Amygdala (tissue), 56 donors: Measurements from ENCODE around the gene GRHL1.

Source experiments
- DNase-seq, 56 donors: peaks; one replicate each; lab custom pipeline; 2025; lab: John Stamatoyannopoulos, UW

Gene GRHL1

DNA sequence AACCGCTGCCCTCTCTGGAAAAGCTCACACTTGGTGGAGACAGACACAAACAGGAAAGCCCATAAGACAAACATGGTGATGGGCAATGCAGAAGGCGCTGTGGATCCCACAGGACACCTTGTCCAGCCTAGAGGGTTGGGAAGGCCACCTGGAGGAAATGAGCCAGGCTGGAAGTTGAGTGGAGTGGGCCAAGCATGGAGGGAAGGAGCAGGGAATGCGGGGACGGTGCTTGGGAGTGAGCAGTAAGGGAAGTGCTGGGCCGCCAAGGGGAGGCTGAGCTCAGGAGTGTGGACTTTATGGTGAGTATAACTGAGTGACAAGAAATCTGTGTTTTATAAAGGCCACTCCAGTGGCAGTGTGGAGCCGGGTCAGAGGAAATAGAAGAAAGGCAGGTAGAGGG lies 2.8 kb upstream of the GRHL1 start:
- no peak for DNase-seq

DNA sequence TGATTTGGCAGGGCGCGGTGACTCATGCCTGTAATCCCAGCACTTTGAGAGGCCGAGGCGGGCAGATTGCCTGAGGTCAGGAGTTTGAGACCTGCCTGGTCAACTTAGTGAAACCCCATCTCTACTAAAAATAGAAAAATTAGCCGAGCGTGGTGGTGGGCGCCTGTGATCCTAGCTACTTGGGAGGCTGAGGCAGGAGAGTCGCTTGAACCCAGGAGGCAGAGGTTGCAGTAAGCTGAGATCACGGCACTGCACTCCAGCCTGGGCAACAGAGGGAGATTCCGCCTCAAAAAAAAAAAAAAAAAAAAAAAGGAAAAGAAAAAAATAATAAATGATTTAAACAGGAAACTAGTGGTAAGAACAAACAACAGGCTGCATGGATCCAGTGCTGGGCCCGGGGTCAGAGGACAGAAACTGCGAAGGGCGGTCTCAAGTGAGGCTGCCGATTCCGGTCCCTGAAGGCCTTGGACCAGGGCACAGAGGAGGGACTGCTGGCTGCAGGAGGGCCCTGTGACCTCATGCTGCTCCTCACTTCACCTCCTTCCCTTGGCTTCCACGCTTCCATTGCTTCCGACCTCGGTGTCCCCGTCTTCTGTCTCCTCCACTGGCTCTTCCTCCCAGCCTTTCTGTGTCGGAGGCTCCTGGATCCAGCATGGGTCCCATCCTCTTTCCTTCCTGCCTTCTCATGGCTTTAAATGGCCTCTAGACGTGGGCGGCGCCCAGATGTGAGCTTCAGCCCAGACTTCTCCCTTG lies 2.1 kb upstream of the GRHL1 start:
- DNase-seq, result no peak

DNA sequence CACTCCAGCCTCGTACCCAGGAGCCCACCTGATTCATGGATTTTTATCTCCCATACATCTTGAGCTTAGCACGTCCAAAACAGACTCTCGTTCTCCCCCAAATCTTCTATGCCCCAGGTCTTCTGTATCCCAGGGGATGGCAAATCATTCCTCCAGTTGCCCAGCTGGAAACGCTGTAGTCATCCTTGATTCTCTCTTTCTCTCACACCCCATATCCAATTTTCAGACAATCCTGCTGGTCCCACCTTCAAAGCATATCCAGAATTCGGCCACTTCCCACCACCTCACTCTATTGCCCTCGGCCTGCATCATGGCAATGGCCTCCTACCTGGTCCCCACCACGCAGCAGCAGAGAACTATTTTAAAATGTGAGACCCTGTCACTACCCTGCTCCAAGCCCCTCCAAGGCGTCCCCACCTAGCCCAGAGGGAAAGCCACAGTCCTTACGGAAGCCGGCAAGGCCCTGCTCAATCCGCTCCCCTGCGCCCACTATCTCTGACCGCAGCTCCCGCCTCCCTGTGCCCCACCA lies 1.4 kb upstream of the GRHL1 start:
- no peak for DNase-seq

DNA sequence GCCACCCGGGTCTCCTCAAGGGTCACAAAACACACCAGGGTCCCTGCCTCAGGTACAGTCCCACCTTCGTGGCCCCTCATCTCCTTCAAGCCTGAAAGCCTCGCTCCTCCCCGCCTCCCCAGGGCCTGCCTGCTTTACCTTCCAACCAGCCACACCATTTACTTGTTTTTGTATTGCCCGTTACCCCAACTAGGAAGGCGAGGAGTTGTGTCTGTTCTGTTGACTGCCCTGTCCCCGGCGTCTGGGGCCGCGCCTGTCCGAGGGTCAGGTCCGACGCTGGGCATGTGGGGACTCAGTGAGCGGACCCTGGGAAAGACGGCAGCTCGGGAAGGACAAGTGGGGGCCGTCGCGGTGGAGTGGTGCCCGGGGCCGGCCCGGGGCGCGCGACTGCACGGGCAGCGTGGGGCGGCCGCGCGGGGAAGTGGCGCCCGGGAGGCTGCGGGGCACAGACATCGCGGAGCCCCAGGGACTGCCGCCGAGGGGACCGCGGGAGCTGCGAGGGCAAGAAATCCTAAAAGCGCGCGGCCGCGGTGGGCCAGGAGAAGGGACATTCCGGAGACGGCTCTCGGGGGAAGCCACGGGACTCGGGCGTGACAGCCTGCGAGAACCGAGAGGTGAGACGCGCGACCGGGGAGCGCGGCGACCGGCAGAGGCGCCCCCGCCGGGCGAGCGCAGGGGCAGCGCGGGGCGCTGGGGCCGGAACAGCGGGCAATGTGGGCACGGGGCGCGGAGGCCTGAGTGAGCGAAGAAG lies 797 bp upstream of the GRHL1 start:
- peak in 9 of 56 donors; percentile 21 to 75 (median 50) for DNase-seq

DNA sequence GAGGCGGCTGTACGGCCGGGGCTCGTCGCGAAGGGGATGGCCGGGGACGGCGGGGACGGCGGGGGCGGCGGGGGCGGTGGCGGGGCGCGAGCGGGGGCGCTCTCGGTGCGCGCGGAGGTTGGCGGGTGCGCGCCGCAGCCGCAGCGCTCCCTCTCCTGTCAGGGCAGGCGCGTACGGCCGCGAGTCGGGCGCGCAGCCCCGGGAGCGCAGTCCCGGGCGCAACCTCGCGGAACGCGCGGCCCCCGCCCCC lies 296 bp upstream of the GRHL1 start:
- peak in 1 of 56 donors; percentile 73 for DNase-seq

DNA sequence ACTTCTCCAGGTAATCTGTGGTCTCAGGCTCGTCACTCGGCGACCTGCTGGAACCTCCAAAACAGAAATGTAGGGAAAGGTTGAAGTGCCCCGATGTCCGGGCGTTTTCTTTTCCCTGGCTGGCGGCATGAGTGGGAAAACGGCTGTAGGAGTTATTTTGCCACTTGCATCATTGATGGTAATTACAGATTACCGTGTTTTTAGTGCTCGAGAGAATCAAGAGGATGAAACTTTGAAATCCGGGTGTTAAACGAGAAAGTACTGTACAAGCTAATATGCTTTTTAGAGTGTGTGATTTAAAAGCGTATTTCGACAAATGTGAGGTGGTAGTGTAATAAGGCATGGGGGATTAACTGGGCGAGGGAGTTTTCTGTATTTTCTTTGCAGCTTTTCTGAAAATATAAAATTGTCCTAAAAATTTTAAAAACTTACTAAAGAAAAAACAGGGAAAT lies 819 bp downstream of the GRHL1 start:
- no peak for DNase-seq

DNA sequence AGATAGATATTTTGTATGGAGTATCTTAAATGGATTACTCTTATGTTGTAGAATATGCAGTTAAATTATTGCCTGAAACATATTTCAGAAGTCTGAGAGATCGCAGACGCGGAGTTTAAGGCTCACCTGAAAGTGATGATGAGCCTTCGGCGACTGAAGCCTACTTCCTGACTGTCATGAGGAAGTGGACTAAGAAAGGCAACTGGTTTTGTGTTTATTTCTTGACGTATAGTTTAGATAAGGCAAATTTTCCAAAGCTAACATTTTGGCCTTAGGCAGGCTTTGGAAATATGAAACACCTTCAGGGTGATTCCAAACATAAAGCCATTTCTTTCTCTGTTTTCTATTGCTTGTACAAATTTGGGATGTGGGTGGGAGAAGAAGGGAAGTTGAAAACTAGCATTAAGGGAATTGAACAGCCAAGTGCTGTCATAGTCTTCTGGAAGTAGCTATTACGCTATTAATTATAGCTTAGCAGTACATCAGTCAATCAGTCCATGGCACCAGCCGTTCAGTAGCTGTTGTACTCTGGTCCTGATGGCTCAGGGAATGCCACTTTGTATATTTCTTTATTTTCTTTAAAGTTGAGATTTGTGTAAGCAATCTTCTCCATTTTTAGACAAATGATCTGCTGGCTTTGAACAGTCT lies 1.5 kb downstream of the GRHL1 start:
- DNase-seq, result no peak

DNA sequence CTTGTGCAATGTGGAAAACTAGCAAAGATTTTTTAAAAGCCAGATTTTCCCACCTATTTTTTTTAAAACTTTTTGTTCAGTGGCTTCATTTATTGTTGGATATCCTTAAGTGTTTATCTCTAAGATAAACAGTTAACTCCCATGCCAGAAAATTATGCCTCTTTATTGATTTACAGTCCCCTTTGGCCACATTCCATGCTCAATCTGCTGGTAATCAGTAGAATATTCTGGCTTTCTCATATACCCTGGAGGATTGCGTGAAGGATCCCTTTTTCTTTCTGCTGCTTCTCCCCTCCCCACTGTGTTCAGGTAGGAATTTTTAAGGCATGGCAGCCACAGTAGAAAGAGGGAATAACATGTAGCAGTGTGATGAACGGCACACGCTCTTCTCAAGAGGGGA lies 2.6 kb downstream of the GRHL1 start:
- no peak for DNase-seq

DNA sequence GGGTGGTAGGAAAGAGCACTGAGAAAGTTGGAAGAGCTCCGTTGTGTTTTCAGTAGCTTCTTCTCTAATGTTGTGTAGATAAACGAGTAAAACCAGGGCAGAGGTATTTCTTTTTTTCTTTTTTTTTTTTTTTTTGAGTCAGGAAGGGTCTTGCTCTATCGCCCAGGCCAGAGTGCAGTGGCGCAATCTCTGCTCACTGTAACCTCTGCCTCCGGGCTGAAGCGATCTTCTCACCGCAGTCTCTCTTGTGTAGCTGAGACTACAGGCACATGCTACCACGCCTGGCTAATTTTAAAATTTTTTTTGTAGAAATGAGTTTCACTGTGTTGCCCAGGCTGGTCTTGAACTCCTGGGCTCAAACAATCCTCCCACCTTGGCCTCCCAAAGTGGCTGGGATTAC lies 6.6 kb downstream of the GRHL1 start:
- DNase-seq, result no peak

DNA sequence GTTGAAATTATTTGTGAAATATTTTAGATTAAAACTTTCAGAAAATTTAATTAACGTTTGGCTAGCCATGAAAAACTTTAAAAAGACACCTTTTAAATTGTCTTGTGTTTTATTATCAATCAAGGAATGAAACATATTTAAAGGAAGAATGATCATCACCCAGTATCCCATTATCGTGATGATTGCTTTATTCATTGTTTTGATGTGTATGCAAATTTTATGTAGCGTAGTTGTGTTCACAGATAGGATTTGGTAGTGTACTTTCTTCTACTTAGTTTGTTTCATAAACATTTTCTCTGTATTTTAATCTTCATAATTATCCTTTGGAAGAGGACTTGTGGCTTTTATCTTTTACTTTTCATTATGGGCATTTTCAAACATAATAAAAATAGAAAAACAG lies 7.8 kb downstream of the GRHL1 start:
- no peak for DNase-seq

DNA sequence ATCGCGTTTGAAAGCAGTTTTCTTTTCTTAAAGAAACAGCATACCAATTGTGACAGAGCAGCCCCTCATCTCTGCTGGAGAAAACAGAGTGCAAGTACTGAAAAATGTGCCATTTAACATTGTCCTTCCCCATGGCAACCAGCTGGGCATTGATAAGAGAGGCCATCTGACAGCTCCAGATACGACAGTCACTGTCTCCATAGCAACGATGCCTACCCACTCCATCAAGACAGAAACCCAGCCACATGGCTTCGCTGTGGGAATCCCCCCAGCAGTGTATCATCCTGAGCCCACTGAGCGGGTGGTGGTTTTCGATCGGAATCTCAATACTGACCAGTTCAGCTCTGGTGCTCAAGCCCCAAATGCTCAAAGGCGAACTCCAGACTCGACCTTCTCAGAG lies 9.5 kb downstream of the GRHL1 start:
- DNase-seq, result peak in 12 of 56 donors; percentile 8 to 47 (median 31)

DNA sequence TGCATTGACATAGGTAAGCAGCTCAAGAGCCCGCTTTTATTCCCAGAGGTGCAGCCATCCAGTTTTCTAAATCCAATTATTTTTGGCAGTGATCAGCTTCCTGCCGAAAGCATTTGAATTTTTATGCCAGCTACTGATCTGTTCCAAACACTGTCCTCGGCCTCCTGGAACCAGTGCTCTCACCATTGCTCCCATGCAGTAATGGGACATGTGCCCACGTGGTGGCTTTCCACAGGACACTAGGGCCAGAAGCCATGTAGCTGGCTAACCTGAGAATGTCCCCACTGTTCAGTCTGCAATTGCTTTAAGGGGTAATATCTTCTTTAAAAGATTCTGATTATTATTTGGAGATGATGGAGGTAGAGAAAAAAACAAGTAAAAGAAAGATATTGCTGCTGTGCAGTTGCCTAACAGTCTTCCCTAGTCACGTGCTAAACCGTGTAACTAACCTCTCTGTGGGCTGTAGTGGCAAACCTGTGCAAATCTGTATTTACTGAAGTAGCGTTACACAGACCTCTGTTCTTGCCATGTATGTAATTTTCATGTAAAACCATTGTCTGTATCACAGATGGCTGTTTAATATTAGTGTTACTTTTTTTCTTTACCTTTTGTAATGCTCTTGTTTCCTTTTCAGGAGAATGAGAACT lies 13.0 kb downstream of the GRHL1 start:
- DNase-seq, result no peak

DNA sequence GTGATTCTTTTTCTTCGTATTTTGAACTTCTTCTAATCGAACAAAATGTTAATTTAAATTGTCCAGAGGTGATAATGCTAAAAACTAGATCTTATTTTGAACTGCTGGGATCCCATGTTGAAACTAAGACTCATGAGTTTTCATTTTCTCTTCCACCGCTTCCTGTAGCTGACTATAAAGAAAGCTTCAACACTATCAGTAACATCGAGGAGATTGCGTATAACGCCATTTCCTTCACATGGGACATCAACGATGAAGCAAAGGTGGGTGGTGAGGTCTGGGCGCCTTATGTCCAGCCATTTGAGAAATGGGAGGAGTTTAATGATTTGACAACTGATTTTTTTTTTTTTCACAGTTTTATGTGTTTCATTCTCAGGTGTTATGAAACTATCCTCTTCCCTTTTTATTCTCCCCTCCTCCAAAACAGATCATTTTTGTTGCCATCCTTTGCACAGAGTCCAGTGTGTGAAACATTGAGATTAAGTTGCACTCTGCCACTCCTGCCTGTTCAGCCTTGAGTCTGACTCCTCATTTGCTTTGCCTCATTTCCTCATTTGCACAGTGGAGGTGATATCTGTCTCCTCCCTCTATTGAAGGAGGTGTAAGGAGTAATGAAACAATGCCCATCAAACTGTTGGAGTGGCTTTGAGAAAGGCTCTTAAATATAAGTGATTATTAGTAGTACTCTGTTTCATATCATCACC lies 13.8 kb downstream of the GRHL1 start:
- DNase-seq, result no peak

DNA sequence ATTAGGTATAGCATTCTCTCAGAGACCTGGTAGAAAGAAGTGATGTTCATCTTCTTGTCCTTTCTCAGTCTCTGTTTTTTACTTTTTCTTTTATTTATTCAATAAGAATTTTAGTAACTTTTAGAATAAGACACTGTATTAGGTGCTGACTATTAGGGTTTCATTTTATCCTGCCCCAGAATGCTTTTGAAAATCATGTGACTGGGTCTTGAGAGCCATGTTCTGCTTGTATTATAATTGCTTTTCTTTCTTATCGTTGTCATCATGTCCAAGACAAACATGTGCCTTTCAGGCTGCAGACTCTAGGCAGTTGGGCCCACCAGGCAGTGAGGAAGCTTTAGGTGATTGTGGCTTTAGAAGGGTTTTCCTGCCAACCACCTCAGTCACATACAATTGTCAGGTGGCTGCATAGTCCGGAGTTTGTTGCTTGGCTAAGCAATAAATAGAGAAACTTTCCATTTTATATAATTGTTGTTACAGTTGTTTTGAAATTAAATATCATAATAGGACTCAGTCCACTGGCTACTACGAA lies 15.1 kb downstream of the GRHL1 start:
- DNase-seq, result no peak

DNA sequence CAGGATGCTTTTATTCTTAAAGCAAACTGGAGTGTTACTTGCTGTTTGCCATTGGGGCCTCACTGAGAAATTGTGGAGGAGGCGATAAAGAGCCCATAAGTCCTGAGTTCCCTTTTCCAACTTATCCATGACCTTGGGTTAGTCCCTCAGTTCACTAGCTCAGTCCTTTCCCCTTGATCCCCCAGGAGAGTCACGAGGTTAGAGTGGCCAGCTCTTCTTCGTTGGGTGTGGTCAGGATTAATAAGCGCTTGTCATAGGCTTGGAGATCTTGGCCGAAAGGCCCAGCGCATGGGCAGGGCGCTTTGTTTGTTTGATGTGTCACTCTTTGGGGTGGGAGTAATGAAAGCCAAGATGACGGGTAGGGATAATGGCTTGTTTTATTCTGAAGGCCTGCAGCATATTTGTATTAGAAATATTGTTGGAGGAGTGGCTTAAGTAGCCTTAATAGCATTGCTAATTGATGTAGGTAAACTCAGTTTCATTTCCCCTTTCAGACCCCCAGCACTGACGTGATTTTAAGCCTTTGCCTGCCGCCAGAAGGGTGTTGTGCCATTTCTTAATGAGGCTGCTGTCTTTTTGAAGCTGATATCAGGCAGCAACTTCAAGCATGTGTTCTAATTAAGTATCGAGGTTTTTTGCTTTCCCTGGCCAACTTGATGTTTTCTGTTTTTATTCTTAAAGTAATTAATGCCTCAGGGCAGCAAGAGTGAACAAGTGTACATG lies 15.7 kb downstream of the GRHL1 start:
- no peak for DNase-seq

DNA sequence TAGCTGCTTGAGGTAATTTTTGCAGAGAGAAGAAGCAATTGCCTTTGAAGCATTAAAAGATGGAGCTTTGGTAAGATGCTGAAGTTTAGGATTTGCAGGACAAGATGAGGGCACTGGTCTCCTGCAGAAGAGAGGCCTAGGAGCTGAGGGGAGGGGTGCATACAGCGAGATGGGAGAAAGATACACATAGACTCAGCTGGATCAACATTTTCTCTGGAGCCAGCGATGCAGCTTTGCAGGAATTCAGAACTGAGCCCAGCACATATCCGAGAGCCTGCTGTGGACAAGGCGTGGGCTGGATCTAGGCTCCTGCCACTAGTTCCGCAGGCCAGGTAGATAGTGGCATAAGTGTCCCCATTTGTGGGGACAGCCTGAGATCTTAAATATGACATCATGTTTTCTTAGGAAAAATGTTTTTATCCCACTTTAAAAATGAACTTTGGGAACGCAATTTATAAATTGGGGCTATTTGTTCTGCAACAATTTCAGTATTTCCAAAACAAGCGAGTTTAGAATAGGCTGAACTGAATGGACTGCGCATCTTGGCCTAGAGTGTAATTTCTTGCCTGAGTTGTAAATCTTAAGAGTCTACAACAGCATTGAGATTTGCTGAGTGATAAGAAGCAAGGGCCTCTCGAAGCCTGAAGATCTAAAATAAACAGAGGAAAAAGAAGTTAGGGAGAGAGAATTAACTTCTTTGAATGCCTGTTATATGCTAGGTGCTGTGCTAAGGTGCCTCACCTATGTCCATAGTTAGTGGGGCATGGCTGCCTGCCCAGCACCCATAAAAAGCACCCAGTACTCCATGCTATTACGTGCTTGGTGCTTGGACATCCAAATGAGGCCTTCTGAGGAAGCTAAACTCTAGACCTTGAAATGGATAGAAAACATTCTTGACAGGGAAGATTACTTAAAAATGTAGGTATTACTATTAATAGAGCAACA lies 17.3 kb downstream of the GRHL1 start:
- no peak for DNase-seq

DNA sequence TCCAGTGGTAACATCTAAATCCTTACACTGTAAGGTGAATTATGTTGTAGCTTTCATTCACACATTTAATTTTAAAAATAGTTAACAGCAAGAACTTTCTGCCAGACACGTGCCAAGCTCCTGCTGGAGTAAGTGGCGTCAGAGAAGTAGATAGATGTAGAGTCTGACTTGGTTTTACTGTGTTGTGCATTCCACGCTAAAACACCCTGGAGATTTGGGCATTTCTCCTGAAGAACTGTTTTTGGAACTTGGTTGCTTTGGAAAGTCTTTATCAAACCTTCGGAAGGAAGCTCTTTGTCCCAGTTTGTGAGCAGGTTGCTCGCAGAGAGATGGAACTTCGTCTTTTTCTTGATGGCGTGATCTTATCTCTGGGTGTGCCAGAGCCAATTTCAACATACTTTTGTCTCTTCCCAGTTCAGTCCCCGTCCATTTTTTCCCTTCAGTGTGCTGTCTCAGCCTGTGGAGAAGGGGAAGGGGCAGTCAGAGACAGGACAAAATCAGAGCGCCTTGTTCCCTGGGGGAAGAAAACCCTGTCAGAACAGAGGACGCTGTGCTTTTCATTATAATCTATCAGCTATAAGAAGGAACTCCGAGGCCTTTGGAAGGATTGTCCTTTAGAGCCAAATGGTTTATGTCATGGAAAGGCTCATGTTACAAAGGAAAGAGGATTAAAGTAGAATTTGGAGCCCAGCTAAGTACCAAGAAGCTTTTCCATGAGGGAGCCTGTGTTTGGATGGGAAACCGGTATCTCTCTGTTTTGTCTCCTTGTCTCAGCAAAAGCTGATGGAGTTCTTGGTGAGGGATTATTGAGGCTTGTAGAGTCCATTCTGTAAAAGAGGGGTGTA lies 18.9 kb downstream of the GRHL1 start:
- DNase-seq, result no peak
